NCI-H1436 (cell line): Measurements from ENCODE around the gene ATF6.

Experiments used
- DNase-seq: peaks from one replicate; lab custom pipeline; 2025; lab: John Stamatoyannopoulos, UW

ATF6 gene

GRCh38 chr1:161834967-161835550, 68.9 kb downstream of the ATF6 start:
- no peak for DNase-seq

DNA sequence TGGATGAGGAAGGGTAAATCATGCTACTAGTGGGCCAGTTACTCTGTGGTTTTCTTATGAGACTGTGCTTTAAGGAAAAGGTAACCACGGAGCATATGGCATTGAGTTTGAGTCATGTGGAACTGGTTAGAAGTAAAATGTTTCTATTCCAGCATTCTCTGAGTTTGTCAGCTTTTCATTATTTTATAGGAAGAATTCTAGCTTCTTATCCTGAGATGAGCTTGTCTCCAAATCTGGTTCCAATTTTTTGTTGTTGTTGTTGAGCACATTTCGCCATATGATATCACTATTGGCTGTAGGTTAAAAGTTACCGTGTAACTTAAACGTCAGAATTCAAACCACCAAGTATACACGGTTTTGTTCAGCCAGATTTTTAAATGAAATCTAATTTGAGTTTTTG, 69.9 kb downstream of the ATF6 start:
- DNase-seq: no peak

GRCh38 chr1:161838362-161838761, 72.2 kb downstream of the ATF6 start:
- DNase-seq: no peak

- no peak for DNase-seq
These were observed 72.8 kb downstream of the ATF6 start for GRCh38 chr1:161838885-161839284.

GRCh38 chr1:161839591-161839990, 73.5 kb downstream of the ATF6 start:
- DNase-seq: no peak

DNA sequence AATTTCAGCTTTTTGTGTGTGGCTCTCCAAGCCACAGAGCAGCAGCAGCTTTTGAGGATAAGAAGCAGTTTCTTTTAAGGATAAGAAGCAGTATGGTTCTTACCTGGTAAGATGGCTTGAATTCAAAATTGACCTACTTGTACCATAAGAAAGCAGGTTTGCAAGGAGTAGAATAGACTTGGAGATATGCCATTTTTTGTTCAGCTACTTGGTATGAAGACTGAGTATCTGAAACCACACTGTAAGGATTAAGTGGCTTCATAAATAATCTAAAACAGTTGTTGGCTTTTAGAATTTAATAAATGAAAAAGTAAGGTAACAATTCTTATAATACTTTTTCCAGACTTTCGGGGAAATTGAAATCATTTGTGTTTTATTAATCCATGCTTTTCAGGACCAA, 74.2 kb downstream of the ATF6 start:
- DNase-seq: no peak

DNA sequence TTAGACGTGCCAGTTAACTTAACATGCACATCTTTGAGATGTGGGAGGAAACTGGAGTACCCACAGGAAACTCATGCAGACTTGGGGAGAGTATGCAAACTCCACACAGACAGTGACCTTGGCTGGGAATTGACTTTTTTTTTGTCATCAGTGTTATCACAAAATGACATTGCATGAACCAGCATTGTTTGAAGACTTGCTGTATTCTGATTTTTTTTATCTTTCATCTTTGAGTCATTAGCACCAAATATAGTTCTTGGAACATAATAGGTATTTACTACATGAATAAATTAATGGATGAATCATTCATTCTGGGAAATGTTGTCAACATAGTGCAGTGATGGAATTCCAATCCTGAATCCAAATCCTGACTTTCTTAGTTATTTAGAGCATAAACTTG, 77.0 kb downstream of the ATF6 start:
- no peak for DNase-seq

DNA sequence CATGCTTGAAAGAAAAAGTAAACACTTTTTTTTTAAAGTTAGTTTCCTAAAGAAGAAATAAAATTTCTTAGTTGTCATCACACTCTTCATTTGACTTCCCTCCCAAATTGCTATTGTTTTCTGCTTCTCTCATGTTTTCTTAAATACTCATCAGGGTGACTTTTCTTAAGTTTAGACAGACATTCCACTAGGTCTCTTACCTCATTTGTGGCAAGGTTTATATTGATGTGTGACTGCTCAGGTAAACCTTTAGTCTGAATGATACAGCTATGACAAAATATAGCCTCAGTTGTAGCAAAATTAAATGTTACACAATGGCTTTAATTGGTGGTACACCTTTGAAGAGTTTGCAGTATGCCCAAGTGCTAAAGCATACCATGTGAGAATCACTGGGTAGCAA, 78.6 kb downstream of the ATF6 start:
- DNase-seq: no peak

- no peak for DNase-seq
These were observed 82.6 kb downstream of the ATF6 start for GRCh38 chr1:161848676-161849075.

- no peak for DNase-seq
These were observed 83.4 kb downstream of the ATF6 start for GRCh38 chr1:161849518-161849917.

- no peak for DNase-seq
These were observed 89.1 kb downstream of the ATF6 start for GRCh38 chr1:161855260-161855659.

DNA sequence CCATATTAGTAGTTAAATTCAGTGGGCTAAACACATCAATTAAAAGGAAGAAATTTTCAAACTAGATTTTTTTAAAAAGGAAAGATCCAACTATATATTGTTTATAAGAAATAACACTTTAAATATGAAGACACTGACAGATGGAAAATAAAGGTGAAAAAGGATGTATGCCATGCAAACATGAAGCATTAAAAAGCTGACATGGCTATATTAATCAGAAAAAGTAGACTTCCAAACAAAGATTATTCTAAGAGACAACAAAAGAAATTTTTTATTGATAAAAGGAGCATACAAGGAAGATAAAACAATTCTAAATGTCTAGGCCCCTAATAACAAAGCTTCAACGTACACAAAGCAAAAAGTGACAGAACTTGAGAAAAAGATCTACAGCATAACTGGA, 92.2 kb downstream of the ATF6 start:
- no peak for DNase-seq

DNA sequence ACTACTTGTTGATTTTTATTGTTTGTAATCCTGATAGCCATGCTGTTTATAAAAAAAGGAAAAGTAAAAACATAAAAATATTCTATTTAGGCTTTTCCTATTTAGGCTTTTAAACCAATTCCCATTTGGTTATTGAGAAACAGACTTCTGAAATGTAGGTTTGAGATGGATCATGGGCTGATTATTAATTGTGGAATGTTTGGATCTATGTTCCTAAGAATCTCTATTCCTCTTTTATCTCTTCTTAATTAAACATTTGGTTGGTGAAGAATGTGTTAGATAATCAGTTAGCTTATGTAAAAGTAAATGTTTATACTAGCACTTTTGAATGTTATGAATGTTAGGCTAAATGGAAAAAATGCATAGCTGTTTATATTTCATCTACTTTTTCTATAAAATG, 97.4 kb downstream of the ATF6 start:
- no peak for DNase-seq

GRCh38 chr1:161864577-161864976, 98.5 kb downstream of the ATF6 start:
- DNase-seq: no peak

DNA sequence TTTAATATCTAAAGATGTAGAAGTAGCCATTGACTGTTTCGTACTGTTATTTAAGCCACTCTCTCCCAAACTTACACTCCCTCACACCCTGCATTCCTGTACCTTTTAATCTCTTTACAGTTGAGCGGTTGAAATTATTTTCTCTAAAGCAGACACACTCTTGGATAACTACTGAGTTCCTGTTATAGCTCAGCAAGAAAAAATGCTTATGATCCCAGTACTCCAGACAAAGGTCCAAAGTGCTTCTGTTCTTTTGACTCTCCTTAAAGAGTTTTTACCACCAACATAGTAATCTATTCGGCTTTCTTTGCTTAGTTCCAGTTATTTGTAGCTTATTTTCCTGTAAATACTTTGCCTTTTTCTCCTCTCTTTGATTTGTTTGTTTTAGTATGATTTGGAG, 100.1 kb downstream of the ATF6 start:
- no peak for DNase-seq

GRCh38 chr1:161868832-161869231, 102.7 kb downstream of the ATF6 start:
- no peak for DNase-seq

DNA sequence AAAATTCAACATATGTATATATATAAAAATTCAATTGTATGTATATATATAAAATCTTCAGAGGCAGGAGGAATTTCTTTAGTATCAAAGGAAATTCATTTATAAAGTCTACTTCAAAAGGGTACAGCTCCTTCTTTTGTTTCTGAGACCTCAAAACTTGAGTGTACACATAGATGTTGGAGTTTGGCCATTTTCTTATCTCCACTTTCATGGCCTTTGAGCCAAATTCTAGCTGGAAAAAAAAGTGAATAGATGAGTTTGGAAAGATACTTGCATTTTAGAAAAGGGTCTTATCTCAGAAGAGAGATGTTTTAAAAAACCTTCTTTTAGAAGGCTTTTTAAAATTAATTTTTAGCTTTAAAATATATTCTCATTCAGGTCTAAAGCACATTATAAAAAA, 103.2 kb downstream of the ATF6 start:
- no peak for DNase-seq

DNA sequence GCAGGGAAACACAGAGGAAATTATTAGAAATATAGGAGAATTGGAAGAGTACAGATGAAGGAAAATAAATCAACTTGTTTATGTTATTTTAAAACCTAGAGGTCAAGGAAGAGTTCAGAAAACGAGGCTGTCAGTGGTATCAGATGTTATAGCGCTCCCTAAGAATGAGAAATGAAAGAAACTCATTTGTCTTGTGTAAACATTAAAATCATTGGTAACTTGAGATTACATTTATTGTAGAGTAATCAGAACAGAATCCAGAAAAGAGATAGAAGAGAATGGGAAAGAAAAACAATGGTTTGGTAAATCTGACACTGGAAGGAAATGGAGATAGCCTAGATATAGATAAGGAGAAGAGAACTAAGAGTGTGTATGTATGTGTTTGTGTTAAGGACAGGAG, 106.4 kb downstream of the ATF6 start:
- DNase-seq: no peak

DNA sequence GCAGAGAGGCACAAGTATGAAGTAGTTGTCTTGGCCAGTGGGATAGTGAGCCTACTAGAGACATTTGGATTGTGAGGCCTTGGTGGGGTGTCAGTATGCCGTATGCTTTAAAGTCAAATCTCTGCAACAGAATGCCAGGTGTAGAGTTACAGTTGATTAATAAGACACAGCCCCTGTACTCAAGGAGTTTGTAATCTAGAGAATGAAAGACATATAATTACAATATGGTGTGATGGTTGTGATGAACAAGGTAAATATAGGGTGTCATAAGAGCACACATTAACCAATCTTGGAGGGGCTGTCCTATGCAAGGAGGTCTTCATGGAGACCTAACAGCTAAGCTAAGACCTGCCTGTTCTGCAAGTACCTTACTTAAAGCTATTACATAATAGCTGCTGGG, 113.1 kb downstream of the ATF6 start:
- no peak for DNase-seq

GRCh38 chr1:161884475-161884874, 118.4 kb downstream of the ATF6 start:
- DNase-seq: no peak

GRCh38 chr1:161885003-161885402, 118.9 kb downstream of the ATF6 start:
- DNase-seq: no peak

GRCh38 chr1:161885759-161886158, 119.6 kb downstream of the ATF6 start:
- no peak for DNase-seq

DNA sequence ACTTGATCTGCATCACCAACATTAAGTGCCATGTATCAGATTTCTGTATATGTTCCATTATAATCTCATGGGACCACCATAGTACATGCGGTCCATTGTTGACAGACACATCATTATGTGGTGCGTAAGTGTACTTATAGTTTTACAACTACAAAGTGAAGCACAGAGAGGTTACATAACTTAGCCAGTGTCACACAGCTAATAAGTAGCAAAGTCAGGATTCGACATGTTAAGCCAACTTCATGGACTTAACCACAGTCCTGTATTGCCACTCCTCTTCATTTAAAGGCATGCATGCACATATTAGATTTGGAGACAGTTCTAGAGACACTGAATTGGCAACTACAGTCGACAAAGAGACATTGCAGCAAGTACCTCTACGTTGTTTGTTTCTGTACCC, 120.5 kb downstream of the ATF6 start:
- no peak for DNase-seq

GRCh38 chr1:161887730-161888287, 121.7 kb downstream of the ATF6 start:
- DNase-seq: no peak

GRCh38 chr1:161890574-161890973, 124.5 kb downstream of the ATF6 start:
- no peak for DNase-seq
